SK-N-SH (cell line): ENCODE data around the gene BCR. TPM values are rescaled to one million over a fixed set of nuclear protein-coding genes. Genes with fewer than 3 reads are reported as not detected.

Experiments
- CTCF ChIA-PET: fragments of 300-600, 350-600 bp; formaldehyde crosslinking; extraction: SDS; loops from one replicate; lab custom pipeline; 2021; lab: Yijun Ruan, JAX
- POLR2A ChIA-PET: fragments of 350-600 bp; sonication (Branson Sonifier 250); formaldehyde crosslinking; extraction: SDS; loops from one replicate; lab custom pipeline; 2020; ENCODE audit warnings: antibody characterized with exemption, inconsistent platforms; lab: Yijun Ruan, JAX
- DNase-seq: peaks from one replicate; pipeline ENCODE4 v3.0.0; 2012
- H2AFZ ChIP-seq: fragments of 200-600 bp; sonication (generic); 2 replicates; pipeline ENCODE4 v1.8.1; 2016; ENCODE audit warnings: antibody characterized with exemption, mild to moderate bottlenecking, low read depth
- H3F3A ChIP-seq: fragments of 200-600 bp; sonication (generic); replicated peaks from 2 replicates; pipeline ENCODE3; 2016; ENCODE audit warnings: antibody characterized with exemption, mild to moderate bottlenecking; ENCODE audit not compliant: insufficient read depth
- H3K27ac ChIP-seq, 2 experiments: fragments of 200-500 bp in 1 of 2; fragments of 200-600 bp in 1 of 2; sonication (Bioruptor generic) in 1 of 2; sonication (generic), shearing (Covaris generic) in 1 of 2; 2 replicates each; pipeline versions ENCODE4 v1.5.1 to v1.6.1; 2014 to 2016; ENCODE audit warnings: low read depth in 2 of 2, inconsistent platforms in 1 of 2, low read length in 1 of 2, mild to moderate bottlenecking in 1 of 2, mixed read lengths in 1 of 2
- H3K27me3 ChIP-seq: fragments of 200-600 bp; sonication (generic), shearing (Covaris generic); 2 replicates; pipeline ENCODE4 v1.6.1; 2016; ENCODE audit warnings: mixed run types; ENCODE audit not compliant: insufficient read depth
- H3K36me3 ChIP-seq, 2 experiments: fragments of 200-500 bp in 1 of 2; fragments of 200-600 bp in 1 of 2; sonication (Bioruptor generic) in 1 of 2; sonication (generic) in 1 of 2; replicated peaks in 1 of 2; 2 replicates each; pipeline versions ENCODE3 to v1.5.1; 2014 to 2016; ENCODE audit warnings: low read length in 1 of 2, mild to moderate bottlenecking in 1 of 2; ENCODE audit not compliant: insufficient read depth in 2 of 2, control insufficient read depth in 1 of 2
- H3K4me1 ChIP-seq, 2 experiments: fragments of 200-500 bp in 1 of 2; fragments of 200-600 bp in 1 of 2; sonication (Bioruptor generic) in 1 of 2; sonication (generic), shearing (Covaris generic) in 1 of 2; 2 replicates each; pipeline versions ENCODE4 v1.5.1 to v1.6.1; 2014 to 2016; ENCODE audit warnings: low read depth in 1 of 2, low read length in 1 of 2, mixed run types in 1 of 2; ENCODE audit not compliant: insufficient read depth in 2 of 2, control insufficient read depth in 1 of 2
- H3K4me2 ChIP-seq: fragments of 200-600 bp; sonication (generic), shearing (Covaris generic); 2 replicates; pipeline ENCODE4 v1.6.1; 2017; ENCODE audit warnings: mixed run types
- H3K4me3 ChIP-seq, 2 experiments: fragments of 200-500 bp in 1 of 2; fragments of 200-600 bp in 1 of 2; sonication (Bioruptor generic) in 1 of 2; sonication (generic), shearing (Covaris generic) in 1 of 2; 2 replicates each; pipeline versions ENCODE4 v1.5.1 to v1.8.1; 2014 to 2016; ENCODE audit warnings: low read depth in 2 of 2, inconsistent platforms in 1 of 2, low read length in 1 of 2, mild to moderate bottlenecking in 1 of 2, mixed read lengths in 1 of 2, moderate library complexity in 1 of 2
- H3K79me2 ChIP-seq: fragments of 200-600 bp; sonication (generic); 2 replicates; pipeline ENCODE4 v1.8.1; 2017; ENCODE audit warnings: mild to moderate bottlenecking; ENCODE audit not compliant: insufficient read depth
- H3K9ac ChIP-seq: fragments of 200-600 bp; sonication (generic); 2 replicates; pipeline ENCODE4 v1.6.1; 2017; ENCODE audit warnings: mixed run types
- H3K9me2 ChIP-seq: fragments of 200-600 bp; sonication (generic); 2 replicates; pipeline ENCODE4 v1.6.1; 2017; ENCODE audit warnings: mixed run types
- H3K9me3 ChIP-seq: fragments of 200-600 bp; sonication (generic); 2 replicates; pipeline ENCODE4 v1.6.1; 2017; ENCODE audit warnings: mixed run types, mild to moderate bottlenecking, moderate library complexity
- H4K20me1 ChIP-seq: fragments of 200-600 bp; sonication (generic); 2 replicates; pipeline ENCODE4 v1.6.1; 2017; ENCODE audit warnings: mild to moderate bottlenecking, mixed run types; ENCODE audit not compliant: insufficient read depth
- CHD2 ChIP-seq: fragments of 150-350 bp; IDR thresholded peaks from 2 replicates; pipeline ENCODE4 v1.6.1; 2018; ENCODE audit warnings: low read length; ENCODE audit not compliant: partially characterized antibody
- CTCF ChIP-seq: fragments of 200-600 bp; sonication (generic); IDR thresholded peaks from 2 replicates; pipeline ENCODE4 v1.6.1; 2017; ENCODE audit warnings: antibody characterized with exemption, mild to moderate bottlenecking, moderate library complexity
- EZH2phosphoT487 ChIP-seq: fragments of 200-600 bp; sonication (generic); IDR thresholded peaks from 2 replicates; pipeline ENCODE4 v1.6.1; 2017; ENCODE audit warnings: low read depth, mixed run types, mild to moderate bottlenecking, antibody characterized with exemption, moderate library complexity, borderline replicate concordance
- IRF3 ChIP-seq: fragments of 150-350 bp; IDR thresholded peaks from 2 replicates; pipeline ENCODE4 v1.6.1; 2016; ENCODE audit warnings: mild to moderate bottlenecking, low read depth, low read length
- JUND ChIP-seq: IDR thresholded peaks from 2 replicates; pipeline ENCODE4 v1.4.0; 2012
- MAX ChIP-seq: IDR thresholded peaks from 2 replicates; pipeline ENCODE4 v1.4.0; 2012; ENCODE audit warnings: low read depth
- MEF2A ChIP-seq: IDR thresholded peaks from 2 replicates; pipeline ENCODE4 v1.4.0; 2012; ENCODE audit warnings: low read depth, borderline replicate concordance
- NFIC ChIP-seq: IDR thresholded peaks from 2 replicates; pipeline ENCODE4 v1.4.0; 2012; ENCODE audit warnings: borderline replicate concordance
- NRF1 ChIP-seq: IDR thresholded peaks from 2 replicates; pipeline ENCODE4 v1.6.1; 2012; ENCODE audit warnings: low read depth, mild to moderate bottlenecking, low read length
- RAD21 ChIP-seq: IDR thresholded peaks from 2 replicates; pipeline ENCODE4 v1.6.1; 2012; ENCODE audit warnings: mild to moderate bottlenecking, low read length
- RCOR1 ChIP-seq: fragments of 150-350 bp; IDR thresholded peaks from 2 replicates; pipeline ENCODE4 v1.6.1; 2017; ENCODE audit warnings: antibody characterized with exemption, low read length
- RFX5 ChIP-seq: IDR thresholded peaks from 2 replicates; pipeline ENCODE4 v1.6.1; 2012; ENCODE audit warnings: mild to moderate bottlenecking, improper control_type of control experiment, low read length
- RXRA ChIP-seq: IDR thresholded peaks from 2 replicates; pipeline ENCODE4 v1.4.0; 2012; ENCODE audit warnings: low read depth, mild to moderate bottlenecking, borderline replicate concordance
- TAF1 ChIP-seq: IDR thresholded peaks from 2 replicates; pipeline ENCODE4 v1.6.1; 2012; ENCODE audit warnings: low read depth, mild to moderate bottlenecking, low read length, moderate library complexity, borderline replicate concordance
- TEAD4 ChIP-seq: IDR thresholded peaks from 2 replicates; pipeline ENCODE4 v1.4.0; 2012; ENCODE audit warnings: mild to moderate bottlenecking, borderline replicate concordance; ENCODE audit not compliant: insufficient read depth
- USF1 ChIP-seq: IDR thresholded peaks from 2 replicates; pipeline ENCODE4 v1.4.0; 2012; ENCODE audit warnings: low read depth, borderline replicate concordance
- ZBTB33 ChIP-seq: IDR thresholded peaks from 2 replicates; pipeline ENCODE4 v1.4.0; 2012; ENCODE audit warnings: low read depth, borderline replicate concordance
- WGBS: methylation state at CpG from one replicate; pipeline ENCODE4 v1.1.6; 2017; ENCODE audit warnings: low lambda C conversion rate; 5-methylcytosine and 5-hydroxymethylcytosine counted together
- polyA plus RNA-seq, 3 experiments: library from polyadenylated mRNA; depleted of rRNA; stranded (reverse); fragments of >200 nt; gene quantifications; 2 replicates each; pipeline ENCODE4 v1.2.3, GENCODE V29; 2012

The BCR gene
- polyA plus RNA-seq, 1 of the 3 experiments (the other 2 are of a cell fraction) = 50.9 TPM

- H3K4me1 ChIP-seq = no peaks in the 10 kb centered on the region
- H3K27ac ChIP-seq = no peak overlapping the region
- POLR2A ChIA-PET = no interaction called here
- no peaks in the 10 kb centered on the region for H3K79me2 ChIP-seq
- CTCF ChIA-PET = interaction anchor here (1.6 to 1.9 kb wide), 3 partner anchors 12 to 237 kb away, joined by 3 to 8 read pairs (median 4); no protein-coding TSS in a partner anchor
- H3K9me2 ChIP-seq = no peaks in the 10 kb centered on the region
- no peak overlapping the region for H3K9ac ChIP-seq
- H4K20me1 ChIP-seq = no peaks in the 10 kb centered on the region
- DNase-seq = no peak
- H3F3A ChIP-seq = no peaks in the 10 kb centered on the region
- H3K36me3 ChIP-seq = no peaks in the 10 kb centered on the region
- H3K27me3 ChIP-seq = peaks cover 5% of the 10 kb centered on the region; the same call in 1 of the 2 replicates
- WGBS = 60% methylated on average over 6 of the region's 6 CpGs
- no peak overlapping the region for H3K4me2 ChIP-seq
- no peak overlapping the region for H2AFZ ChIP-seq
- no peak for TF ChIP-seq RXRA
- no peak for TF ChIP-seq EZH2phosphoT487
- no peak for TF ChIP-seq TEAD4
- TF ChIP-seq USF1 = no peak
- no peak for TF ChIP-seq MEF2A
- TF ChIP-seq CHD2 = no peak
- TF ChIP-seq RFX5 = no peak
- TF ChIP-seq NFIC = no peak
- TF ChIP-seq IRF3 = no peak
- TF ChIP-seq NRF1 = no peak
- no peak for TF ChIP-seq MAX
- TF ChIP-seq ZBTB33 = no peak
- TF ChIP-seq JUND = no peak
- TF ChIP-seq, all 33 proteins: peak for 0
- no peaks in the 10 kb centered on the region for H3K9me3 ChIP-seq
- H3K4me3 ChIP-seq = no peak overlapping the region
Observed at GRCh38 chr22:23365524-23365923, 185.2 kb downstream of the BCR start.

GRCh38 chr22:23365961-23366360 is 185.7 kb downstream of the BCR start:
- CTCF ChIA-PET = interaction anchor here (1.6 to 1.9 kb wide), 2 partner anchors 11 to 20 kb away, joined by 3 to 8 read pairs; no protein-coding TSS in a partner anchor

More at GRCh38 chr22:23365961-23366360, 185.7 kb downstream of the BCR start:
- Histone ChIP-seq H3K4me1 (no peaks in the 10 kb centered on the region), H3K79me2 (no peaks in the 10 kb centered on the region), H4K20me1 (no peaks in the 10 kb centered on the region), H3K4me2 (no peak overlapping the region), H3F3A (no peaks in the 10 kb centered on the region), H3K4me3 (no peak overlapping the region), H3K27me3 (peaks cover 5% of the 10 kb centered on the region; the same call in 1 of the 2 replicates), H3K27ac (no peak overlapping the region), H2AFZ (no peak overlapping the region), H3K36me3 (no peaks in the 10 kb centered on the region), H3K9me2 (no peaks in the 10 kb centered on the region), H3K9ac (no peak overlapping the region), H3K9me3 (no peaks in the 10 kb centered on the region)
- POLR2A ChIA-PET = no interaction called here
- TF ChIP-seq RCOR1 (no peak), TAF1 (no peak), RAD21 (no peak), IRF3 (no peak), CTCF (no peak), NFIC (no peak)
- no peak for DNase-seq
- 58% methylated on average over 3 of the region's 4 CpGs for WGBS
